HG03354 (cell line): ENCODE results near the gene IL9.

Experiments
- ATAC-seq: cut with Tn5 transposase; IDR thresholded peaks from one replicate; pipeline ENCODE4 v1.9.1; 2021; ENCODE audit warnings: mild to moderate bottlenecking; ENCODE audit not compliant: unreplicated experiment, poor library complexity, severe bottlenecking

Gene IL9

GRCh38 chr5:135843571-135844337 lies 51.9 kb downstream of the IL9 start:
- no peak for ATAC-seq

- ATAC-seq = no peak
Observed at GRCh38 chr5:135842737-135843136, 52.9 kb downstream of the IL9 start.
